Fibroblast of lung (primary cell): ENCODE data around the gene GAB1.

Experiments used
- EZH2 ChIP-seq: IDR thresholded peaks from 2 replicates; pipeline ENCODE4 v1.5.1; 2012; ENCODE audit warnings: low read length, control low read depth, mild to moderate bottlenecking; ENCODE audit errors: missing control alignments
- TF ChIP-seq, protein P1 (sequence below), 2 donors: IDR thresholded peaks in 1 of 2; conservative IDR thresholded peaks in 1 of 2; 1 replicate in 1 of 2; 2 replicates in 1 of 2; pipeline ENCODE4 v1.5.1; 2011 to 2012; ENCODE audit warnings: low read length in 2 of 2, control low read depth in 1 of 2, inconsistent platforms in 1 of 2, low read depth in 1 of 2, mild to moderate bottlenecking in 1 of 2

DNA sequence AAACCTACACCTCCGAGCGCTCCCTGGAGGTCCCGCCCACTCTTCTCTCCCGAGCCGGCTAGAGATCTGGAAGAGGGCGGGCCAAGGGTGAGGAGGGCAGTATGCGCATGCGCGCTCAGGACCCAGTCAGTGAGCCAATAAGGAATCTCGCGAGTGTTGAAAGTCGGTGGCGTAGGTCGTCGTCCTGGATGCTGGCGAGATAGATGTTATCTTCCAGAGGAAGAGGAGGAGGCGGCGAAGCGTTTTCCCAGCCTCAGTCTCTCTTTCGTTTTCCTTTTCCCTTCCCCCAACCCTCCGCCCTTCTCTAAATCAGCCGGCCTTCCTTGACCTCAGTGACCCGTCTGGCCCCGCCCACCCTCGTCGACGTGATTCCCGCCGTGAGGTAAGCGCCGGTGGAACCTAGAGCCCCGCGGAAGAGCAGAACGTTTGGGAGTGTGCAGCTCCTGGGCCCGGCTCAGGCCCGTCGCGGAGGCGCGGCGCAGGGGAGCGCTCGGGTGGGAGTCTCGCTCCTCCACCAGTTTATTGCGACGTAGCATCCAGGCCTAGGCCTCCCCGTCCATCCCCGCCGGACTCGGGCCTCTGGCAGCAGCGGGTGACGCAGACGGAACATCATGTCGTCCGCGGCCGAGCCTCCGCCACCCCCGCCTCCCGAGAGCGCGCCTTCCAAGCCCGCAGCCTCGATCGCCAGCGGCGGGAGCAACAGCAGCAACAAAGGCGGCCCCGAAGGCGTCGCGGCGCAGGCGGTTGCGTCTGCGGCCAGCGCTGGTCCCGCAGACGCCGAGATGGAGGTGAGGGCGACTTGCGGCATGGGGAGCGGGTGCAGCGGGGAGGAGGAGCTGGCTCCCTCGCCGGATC lies 176.9 kb downstream of the GAB1 start, which contains the start of gene SMARCA5:
- TF ChIP-seq, protein P1, sequence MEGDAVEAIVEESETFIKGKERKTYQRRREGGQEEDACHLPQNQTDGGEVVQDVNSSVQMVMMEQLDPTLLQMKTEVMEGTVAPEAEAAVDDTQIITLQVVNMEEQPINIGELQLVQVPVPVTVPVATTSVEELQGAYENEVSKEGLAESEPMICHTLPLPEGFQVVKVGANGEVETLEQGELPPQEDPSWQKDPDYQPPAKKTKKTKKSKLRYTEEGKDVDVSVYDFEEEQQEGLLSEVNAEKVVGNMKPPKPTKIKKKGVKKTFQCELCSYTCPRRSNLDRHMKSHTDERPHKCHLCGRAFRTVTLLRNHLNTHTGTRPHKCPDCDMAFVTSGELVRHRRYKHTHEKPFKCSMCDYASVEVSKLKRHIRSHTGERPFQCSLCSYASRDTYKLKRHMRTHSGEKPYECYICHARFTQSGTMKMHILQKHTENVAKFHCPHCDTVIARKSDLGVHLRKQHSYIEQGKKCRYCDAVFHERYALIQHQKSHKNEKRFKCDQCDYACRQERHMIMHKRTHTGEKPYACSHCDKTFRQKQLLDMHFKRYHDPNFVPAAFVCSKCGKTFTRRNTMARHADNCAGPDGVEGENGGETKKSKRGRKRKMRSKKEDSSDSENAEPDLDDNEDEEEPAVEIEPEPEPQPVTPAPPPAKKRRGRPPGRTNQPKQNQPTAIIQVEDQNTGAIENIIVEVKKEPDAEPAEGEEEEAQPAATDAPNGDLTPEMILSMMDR (conservative IDR thresholded peaks at IDR 0.05 in 1 of 2, IDR thresholded peaks at IDR 0.05 in 1 of 2; ENCODE audit: low read depth in 1 of 2, low read length in 2 of 2): no peak
- no peak for TF ChIP-seq EZH2
